ENCODE data around the gene KLC1. TPM values are rescaled to one million over a fixed set of nuclear protein-coding genes. Genes with fewer than 3 reads are reported as not detected.

KLC1 gene
- total and polyA plus RNA-seq, 4 donors = 93.3 to 225 (median 139) TPM

DNA sequence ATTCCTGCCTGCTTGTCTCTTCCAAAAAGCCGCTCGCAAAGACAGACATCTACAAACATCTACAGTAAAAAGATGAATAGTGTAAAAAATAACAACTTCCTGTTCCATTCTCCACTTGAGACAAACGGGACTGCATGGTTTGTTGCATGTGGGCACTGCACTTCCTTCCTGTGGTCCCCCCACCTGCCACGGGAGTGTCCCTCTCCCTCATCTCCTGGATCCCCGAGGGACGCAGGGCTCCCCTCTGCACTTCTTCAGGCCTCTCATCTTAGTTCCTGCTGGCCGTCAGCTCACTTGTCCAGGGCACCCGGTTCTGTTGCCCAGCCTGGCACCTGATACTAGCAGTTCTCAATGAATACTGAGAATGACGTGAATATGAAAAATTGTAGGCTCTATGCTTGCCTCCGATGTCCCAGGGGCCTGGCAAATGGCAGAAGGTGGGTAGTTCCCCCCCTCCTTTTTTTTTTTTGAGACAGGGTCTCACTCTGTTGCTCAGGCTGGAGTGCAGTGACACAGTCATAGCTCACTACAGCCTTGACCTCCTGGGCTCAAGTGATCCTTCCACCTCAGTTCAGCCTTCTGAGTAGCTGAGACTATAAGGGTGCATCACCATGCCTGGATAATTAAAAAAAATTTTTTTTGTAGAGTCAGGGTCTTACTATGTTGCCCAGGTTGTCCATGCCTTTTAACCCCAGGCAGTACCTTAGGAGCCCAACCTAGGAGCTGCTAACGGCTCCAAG lies 3.5 kb upstream of the KLC1 start:
- no peak overlapping the region for H3K4me3 ChIP-seq
- no peak overlapping the region for H3K9ac ChIP-seq (ENCODE audit: insufficient read depth in 1 of 2, low read length in 2 of 2)

DNA sequence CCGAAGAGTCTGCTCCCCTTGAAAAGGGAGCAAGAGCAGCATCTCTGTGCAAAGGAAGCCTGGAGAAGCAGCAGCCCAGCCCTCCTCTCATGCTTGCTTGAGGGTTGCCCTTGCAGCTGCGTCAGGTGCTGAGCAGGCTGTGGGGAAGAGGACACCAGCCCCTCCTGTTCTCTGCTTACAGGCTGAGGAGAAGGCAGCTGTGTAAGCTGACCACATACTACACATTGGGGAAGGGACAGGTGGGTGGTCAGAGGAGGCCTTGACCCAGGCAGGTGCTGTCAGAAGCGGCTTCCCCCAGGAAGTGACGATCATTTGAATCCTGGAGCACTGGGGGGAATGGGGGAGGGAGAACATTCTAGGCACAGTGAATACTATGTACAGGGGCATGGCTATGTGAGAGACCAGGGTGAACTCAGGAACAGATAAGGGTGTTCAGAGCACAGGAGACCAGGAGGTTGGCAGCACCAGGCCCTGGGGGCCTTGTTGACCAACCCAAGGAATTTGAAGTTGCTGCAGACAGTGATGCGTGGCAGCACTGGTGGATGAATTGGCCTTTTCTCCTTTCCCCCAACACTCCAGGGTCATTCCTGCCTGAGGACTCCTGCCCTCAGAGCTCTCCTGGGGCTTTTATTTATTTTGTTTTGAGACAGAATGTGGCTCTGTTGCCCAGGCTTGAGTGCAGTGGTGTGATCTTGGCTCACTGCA lies 2.7 kb upstream of the KLC1 start:
- Histone ChIP-seq H3K27me3 (ENCODE audit: control insufficient read depth in 3 of 3, insufficient read depth in 3 of 3, low read length in 2 of 3) (no peaks in the 10 kb centered on the region), H3K9ac (ENCODE audit: insufficient read depth in 1 of 2, low read length in 2 of 2) (no peak overlapping the region), H3K4me1 (ENCODE audit: control insufficient read depth in 5 of 5, insufficient read depth in 5 of 5, low read length in 5 of 5) (peaks cover 0 to 26% (median 22%) of the 10 kb centered on the region in 5 donors), H3K36me3 (ENCODE audit: control insufficient read depth in 4 of 4, insufficient read depth in 4 of 4, low read length in 4 of 4) (no peaks in the 10 kb centered on the region), H3K27ac (ENCODE audit: low read depth in 1 of 2, low read length in 1 of 2) (peak overlapping the region in 1 of 2 donors; percentile 3), H3K4me3 (no peak overlapping the region), H3K9me3 (ENCODE audit: control insufficient read depth in 4 of 4, insufficient read depth in 3 of 4, low read length in 3 of 4) (no peaks in the 10 kb centered on the region)
- ATAC-seq (ENCODE audit: insufficient read depth, low FRiP score) (no peak), DNase-seq (no peak)
- TF ChIP-seq, protein P1, sequence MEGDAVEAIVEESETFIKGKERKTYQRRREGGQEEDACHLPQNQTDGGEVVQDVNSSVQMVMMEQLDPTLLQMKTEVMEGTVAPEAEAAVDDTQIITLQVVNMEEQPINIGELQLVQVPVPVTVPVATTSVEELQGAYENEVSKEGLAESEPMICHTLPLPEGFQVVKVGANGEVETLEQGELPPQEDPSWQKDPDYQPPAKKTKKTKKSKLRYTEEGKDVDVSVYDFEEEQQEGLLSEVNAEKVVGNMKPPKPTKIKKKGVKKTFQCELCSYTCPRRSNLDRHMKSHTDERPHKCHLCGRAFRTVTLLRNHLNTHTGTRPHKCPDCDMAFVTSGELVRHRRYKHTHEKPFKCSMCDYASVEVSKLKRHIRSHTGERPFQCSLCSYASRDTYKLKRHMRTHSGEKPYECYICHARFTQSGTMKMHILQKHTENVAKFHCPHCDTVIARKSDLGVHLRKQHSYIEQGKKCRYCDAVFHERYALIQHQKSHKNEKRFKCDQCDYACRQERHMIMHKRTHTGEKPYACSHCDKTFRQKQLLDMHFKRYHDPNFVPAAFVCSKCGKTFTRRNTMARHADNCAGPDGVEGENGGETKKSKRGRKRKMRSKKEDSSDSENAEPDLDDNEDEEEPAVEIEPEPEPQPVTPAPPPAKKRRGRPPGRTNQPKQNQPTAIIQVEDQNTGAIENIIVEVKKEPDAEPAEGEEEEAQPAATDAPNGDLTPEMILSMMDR (IDR thresholded peaks at IDR 0.05; ENCODE audit: control extremely low read depth, extremely low read depth) = no peak
- WGBS, 2 donors = 87 to 93% methylated on average over 5 of the region's 5 CpGs

More for the DNA sequence above, 3.5 kb upstream of the KLC1 start:
- DNase-seq = no peak
- TF ChIP-seq, protein P1 (IDR thresholded peaks at IDR 0.05; ENCODE audit: control extremely low read depth, extremely low read depth) = no peak
- H3K4me1 ChIP-seq (ENCODE audit: control insufficient read depth in 5 of 5, insufficient read depth in 5 of 5, low read length in 5 of 5) = peaks cover 0 to 23% (median 20%) of the 10 kb centered on the region in 5 donors
- H3K36me3 ChIP-seq (ENCODE audit: control insufficient read depth in 4 of 4, insufficient read depth in 4 of 4, low read length in 4 of 4) = no peaks in the 10 kb centered on the region
- H3K27me3 ChIP-seq (ENCODE audit: control insufficient read depth in 3 of 3, insufficient read depth in 3 of 3, low read length in 2 of 3) = no peaks in the 10 kb centered on the region
- H3K9me3 ChIP-seq (ENCODE audit: control insufficient read depth in 4 of 4, insufficient read depth in 3 of 4, low read length in 3 of 4) = no peaks in the 10 kb centered on the region
- WGBS, 2 donors = 32 to 36% methylated on average over 11 of the region's 11 CpGs
- peak overlapping the region in 1 of 2 donors; percentile 88 for H3K27ac ChIP-seq (ENCODE audit: low read depth in 1 of 2, low read length in 1 of 2)
- no peak for ATAC-seq (ENCODE audit: insufficient read depth, low FRiP score)

DNA sequence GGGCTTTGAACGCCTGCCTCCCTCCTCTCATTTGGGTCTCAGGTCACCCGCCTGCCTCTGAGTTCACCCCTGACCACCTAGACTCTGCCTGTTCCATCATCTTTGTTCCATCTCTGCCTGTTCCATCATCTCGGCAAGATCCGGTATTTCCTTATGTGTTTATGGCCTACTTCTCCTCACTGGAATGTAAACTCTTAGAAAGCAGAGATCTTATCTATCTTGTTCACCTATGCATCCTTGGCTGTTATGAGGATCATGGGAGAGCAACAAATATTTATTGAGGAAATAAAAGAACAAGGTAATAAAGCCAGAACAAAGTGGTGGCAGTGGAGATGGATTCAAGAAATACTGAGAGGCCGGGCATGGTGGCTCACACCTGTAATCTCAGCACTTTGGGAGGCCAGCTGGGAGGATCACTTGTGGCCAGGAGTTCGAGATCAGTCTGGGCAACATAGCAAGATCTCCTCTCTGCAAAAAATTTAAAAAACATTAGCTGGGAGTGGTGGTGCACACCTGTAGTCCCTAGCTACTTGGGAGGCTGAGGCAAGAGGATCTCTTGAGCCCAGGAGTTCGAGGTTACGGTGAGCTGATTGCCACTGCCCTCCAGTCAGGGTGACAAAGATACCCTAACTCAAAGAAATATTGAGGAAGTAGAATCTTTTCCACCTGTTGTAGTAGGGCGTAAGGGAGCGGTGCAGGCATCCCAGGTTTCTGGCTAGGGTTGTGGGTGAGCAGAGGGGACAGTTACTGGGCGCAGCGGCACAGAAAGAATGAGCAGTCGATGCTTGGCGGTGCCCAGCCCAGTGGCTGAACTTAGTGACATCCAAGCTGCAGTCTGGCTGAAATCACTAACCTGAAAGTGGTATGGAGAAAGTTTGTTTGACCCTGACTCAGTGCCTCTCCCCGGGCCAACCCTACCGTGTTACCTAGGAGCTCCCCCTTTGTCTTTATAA lies 1.7 kb upstream of the KLC1 start:
- DNase-seq (no peak), ATAC-seq (ENCODE audit: insufficient read depth, low FRiP score) (no peak)
- no peaks in the 10 kb centered on the region for H3K9me3 ChIP-seq (ENCODE audit: control insufficient read depth in 4 of 4, insufficient read depth in 3 of 4, low read length in 3 of 4)
- H3K4me1 ChIP-seq (ENCODE audit: control insufficient read depth in 5 of 5, insufficient read depth in 5 of 5, low read length in 5 of 5) = peaks cover 0 to 26% (median 24%) of the 10 kb centered on the region in 5 donors
- H3K9ac ChIP-seq (ENCODE audit: insufficient read depth in 1 of 2, low read length in 2 of 2) = no peak overlapping the region
- no peaks in the 10 kb centered on the region for H3K27me3 ChIP-seq (ENCODE audit: control insufficient read depth in 3 of 3, insufficient read depth in 3 of 3, low read length in 2 of 3)
- H3K36me3 ChIP-seq (ENCODE audit: control insufficient read depth in 4 of 4, insufficient read depth in 4 of 4, low read length in 4 of 4) = no peaks in the 10 kb centered on the region
- H3K4me3 ChIP-seq = no peak overlapping the region
- peak overlapping the region; percentile 95 to 100 for H3K27ac ChIP-seq (ENCODE audit: low read depth in 1 of 2, low read length in 1 of 2)
- 91 to 92% methylated on average over 16 of the region's 16 CpGs for WGBS, 2 donors
- TF ChIP-seq, protein P1 (IDR thresholded peaks at IDR 0.05; ENCODE audit: control extremely low read depth, extremely low read depth) = no peak

Measured in lung (tissue), 12 donors.